ENCODE results near the gene RAB20. TPM values are rescaled to one million over a fixed set of nuclear protein-coding genes. Genes with fewer than 3 reads are reported as not detected.

The RAB20 gene
- total and polyA plus RNA-seq, 10 of the 15 experiments (the other 5 are each of a cell fraction or from before 2014, with no cell fraction given) = 0.48 to 33.1 (median 9.6) TPM

GRCh38 chr13:110600980-110601379 lies 39.5 kb upstream of the RAB20 start (continued):
- no peak for TF ChIP-seq ZNF217 (IDR thresholded peaks at IDR 0.05)
- no peak for TF ChIP-seq POLR2AphosphoS5 (IDR thresholded peaks at IDR 0.05; ENCODE audit: low read length)
- no peak for TF ChIP-seq BCL11A (IDR thresholded peaks at IDR 0.05; ENCODE audit: low read depth, low read length)
- no peak for TF ChIP-seq JUNB (IDR thresholded peaks at IDR 0.05)
- no peak for TF ChIP-seq TAF1 (IDR thresholded peaks at IDR 0.05; ENCODE audit: borderline replicate concordance, low read depth, low read length)
- TF ChIP-seq BCLAF1 (IDR thresholded peaks at IDR 0.05) = no peak
- TF ChIP-seq, protein P1, sequence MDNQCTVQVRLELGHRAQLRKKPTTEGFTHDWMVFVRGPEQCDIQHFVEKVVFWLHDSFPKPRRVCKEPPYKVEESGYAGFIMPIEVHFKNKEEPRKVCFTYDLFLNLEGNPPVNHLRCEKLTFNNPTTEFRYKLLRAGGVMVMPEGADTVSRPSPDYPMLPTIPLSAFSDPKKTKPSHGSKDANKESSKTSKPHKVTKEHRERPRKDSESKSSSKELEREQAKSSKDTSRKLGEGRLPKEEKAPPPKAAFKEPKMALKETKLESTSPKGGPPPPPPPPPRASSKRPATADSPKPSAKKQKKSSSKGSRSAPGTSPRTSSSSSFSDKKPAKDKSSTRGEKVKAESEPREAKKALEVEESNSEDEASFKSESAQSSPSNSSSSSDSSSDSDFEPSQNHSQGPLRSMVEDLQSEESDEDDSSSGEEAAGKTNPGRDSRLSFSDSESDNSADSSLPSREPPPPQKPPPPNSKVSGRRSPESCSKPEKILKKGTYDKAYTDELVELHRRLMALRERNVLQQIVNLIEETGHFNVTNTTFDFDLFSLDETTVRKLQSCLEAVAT (IDR thresholded peaks at IDR 0.05) = no peak
- no peak for TF ChIP-seq SPI1 (IDR thresholded peaks at IDR 0.05; ENCODE audit: borderline replicate concordance, insufficient read depth, low read depth, low read length)
- TF ChIP-seq HCFC1 (IDR thresholded peaks at IDR 0.05; ENCODE audit: low read length) = no peak
- TF ChIP-seq, protein P2, sequence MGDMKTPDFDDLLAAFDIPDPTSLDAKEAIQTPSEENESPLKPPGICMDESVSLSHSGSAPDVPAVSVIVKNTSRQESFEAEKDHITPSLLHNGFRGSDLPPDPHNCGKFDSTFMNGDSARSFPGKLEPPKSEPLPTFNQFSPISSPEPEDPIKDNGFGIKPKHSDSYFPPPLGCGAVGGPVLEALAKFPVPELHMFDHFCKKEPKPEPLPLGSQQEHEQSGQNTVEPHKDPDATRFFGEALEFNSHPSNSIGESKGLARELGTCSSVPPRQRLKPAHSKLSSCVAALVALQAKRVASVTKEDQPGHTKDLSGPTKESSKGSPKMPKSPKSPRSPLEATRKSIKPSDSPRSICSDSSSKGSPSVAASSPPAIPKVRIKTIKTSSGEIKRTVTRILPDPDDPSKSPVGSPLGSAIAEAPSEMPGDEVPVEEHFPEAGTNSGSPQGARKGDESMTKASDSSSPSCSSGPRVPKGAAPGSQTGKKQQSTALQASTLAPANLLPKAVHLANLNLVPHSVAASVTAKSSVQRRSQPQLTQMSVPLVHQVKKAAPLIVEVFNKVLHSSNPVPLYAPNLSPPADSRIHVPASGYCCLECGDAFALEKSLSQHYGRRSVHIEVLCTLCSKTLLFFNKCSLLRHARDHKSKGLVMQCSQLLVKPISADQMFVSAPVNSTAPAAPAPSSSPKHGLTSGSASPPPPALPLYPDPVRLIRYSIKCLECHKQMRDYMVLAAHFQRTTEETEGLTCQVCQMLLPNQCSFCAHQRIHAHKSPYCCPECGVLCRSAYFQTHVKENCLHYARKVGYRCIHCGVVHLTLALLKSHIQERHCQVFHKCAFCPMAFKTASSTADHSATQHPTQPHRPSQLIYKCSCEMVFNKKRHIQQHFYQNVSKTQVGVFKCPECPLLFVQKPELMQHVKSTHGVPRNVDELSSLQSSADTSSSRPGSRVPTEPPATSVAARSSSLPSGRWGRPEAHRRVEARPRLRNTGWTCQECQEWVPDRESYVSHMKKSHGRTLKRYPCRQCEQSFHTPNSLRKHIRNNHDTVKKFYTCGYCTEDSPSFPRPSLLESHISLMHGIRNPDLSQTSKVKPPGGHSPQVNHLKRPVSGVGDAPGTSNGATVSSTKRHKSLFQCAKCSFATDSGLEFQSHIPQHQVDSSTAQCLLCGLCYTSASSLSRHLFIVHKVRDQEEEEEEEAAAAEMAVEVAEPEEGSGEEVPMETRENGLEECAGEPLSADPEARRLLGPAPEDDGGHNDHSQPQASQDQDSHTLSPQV (IDR thresholded peaks at IDR 0.05) = no peak
